Iris pigment epithelial cell (primary cell): ENCODE results near the gene NMNAT2.
A peak's percentile ranks its signal among the peaks of the same experiment; 100 is the strongest.

ENCODE experiments used
- DNase-seq: peaks from one replicate; pipeline ENCODE4 v3.0.0-alpha.2; 2011; ENCODE audit warnings: low read depth

Gene NMNAT2

DNA sequence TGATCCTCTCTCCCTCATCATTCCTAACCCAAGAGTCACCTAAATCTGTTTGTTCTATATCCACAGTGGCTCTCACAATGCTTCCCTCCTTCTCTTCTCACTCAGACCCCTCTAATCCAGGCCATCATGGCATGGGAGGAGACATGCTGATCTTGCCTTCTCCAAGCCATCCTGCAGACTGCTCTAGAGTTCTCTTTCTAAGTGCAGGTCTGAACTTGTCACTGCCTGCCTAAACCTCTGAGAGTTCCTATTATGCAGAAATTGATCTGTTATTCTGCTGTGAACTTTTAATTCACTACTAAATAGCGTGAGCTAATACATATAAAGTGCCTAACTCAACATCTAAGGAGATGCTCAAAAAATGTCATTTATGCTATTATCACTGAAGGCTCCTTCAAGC lies 205.3 kb downstream of the NMNAT2 start:
- DNase-seq: no peak

DNA sequence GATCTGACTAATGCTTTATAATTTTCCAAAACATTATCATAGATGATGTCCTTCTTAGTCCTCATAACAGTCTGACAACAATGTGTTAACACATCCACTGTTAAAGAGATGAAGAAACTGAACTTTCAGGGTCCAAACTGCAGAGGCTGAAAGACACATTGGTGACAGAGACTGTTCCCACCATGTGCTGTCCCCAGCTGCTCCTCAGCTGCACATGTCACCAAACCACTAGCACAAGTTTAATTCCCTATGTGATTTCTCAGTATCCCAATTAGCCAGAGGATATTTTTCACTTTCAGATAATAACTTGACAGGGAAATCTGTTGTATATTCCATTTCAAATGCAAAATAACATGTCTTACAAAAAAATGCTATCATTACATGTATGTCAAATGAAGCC lies 207.5 kb downstream of the NMNAT2 start:
- no peak for DNase-seq

DNA sequence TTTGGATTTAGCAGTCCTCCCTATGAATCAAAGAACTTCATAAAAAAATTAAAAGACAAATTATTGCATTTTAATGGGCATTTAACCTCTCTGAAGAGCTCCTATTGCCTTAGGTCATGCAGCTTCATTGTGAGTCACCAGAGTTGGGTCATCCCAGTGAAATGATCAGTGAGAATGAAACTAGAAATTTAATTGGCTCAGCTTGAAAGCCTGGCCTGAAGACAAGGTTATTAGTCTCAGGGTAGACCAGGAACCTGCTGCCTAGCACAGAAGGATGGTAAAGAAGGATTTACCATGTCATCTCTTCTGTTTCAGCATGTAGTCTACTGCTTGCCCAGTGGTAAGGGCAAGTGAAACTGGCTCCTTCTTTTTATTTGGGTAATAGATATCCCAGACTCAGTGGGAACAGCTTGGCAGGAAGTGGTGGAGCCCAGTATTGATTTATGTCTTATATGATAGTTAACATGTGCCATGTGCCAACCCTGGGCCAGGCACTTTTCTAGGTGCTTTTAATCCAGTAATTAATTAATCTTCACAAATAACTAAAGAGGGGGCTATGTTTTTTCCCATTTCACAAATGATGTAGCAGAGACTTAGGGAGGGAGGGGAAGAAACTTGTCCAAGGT lies 208.5 kb downstream of the NMNAT2 start:
- peak; percentile 92 for DNase-seq

DNA sequence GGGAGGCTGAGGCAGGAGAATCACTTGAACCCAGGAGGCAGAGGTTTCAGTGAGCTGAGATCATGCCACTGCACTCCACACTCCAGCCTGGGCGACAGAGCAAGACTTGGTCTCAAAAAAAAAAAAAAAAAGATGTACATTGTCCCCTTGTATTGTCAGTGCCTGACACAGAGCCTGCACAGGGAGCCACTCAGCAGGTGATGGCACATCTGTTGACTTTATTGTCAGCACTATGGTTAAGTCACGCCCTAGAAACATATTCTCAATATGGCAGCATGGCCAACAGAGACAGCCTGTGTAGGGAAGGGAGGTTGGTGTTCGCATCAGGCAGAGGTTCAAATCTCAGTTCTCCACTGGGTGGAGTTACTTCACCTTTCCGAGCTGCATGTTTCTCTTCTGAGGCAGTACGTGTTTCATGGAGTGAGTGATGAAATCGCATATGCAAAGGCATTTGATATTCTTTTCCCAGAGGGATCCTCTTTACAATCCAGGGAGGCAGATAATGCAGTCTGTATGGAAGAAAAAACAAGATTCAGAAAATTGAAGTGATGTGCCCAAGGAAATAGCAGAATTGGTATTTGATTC lies 211.6 kb downstream of the NMNAT2 start:
- DNase-seq: no peak

DNA sequence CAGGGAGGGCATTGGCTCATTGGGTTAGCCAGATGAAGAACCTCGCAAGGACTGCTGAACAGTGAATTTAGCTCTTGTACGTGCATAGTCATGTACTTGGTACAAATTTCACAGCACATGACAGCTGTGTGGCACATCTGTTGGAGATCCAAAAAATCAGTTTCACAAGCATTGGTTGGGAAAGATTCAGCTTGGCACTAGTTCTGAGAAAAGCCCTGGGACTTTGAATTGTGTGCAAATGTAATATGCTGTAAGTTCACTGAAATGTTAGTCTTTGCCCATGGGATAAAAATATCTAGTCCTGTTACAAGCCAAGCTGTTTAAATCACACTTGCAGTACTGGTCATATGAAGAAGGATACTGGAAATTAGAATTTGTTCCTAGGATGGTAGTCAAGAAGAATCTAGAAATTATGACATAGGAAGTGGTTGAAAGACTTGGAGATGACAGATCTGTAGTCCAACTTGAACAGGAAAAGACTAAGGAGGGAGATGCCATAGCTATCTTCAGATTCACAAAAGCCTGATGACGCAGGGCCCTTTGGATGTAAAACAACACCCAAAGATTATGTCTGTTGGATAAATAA lies 212.9 kb downstream of the NMNAT2 start:
- peak; percentile 67 for DNase-seq

DNA sequence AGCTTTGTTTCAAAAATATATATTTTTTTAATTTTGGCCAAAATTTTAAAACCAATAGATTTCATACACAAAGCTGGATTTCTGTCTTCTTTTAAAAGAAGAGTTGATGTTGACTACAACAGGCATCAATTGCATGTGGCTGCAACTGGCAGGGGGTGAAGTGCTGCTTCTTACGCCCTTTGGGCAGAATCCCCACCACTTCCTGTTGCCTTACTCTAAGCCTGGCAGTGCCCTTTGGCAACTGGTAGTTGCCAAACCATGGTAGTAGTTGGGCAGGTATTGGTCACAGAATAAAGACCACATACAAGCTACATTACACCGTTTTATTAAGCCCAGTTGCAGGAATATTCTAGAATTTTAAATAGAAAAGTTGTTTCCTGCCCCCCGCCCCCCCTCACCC lies 215.1 kb downstream of the NMNAT2 start:
- no peak for DNase-seq

DNA sequence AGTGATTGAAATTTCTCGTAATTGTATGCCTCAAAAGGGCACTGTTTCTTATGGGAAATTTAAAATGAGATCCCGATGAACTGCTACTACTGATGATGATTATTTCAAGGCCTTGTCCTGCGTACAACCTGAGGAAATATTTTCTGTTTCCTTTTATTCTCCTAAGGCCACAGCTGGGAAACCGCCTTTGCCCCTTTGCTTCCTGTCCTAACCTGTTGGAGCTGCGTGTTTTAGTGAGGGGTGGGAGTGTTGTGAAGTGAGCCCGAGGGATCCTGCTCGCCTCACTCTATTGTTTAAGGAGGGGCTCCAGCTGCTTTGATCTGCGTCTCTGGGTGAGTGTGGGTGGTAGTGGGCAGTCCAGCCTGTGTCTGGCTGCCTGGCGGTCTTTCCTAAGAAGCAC lies 217.7 kb downstream of the NMNAT2 start:
- no peak for DNase-seq

DNA sequence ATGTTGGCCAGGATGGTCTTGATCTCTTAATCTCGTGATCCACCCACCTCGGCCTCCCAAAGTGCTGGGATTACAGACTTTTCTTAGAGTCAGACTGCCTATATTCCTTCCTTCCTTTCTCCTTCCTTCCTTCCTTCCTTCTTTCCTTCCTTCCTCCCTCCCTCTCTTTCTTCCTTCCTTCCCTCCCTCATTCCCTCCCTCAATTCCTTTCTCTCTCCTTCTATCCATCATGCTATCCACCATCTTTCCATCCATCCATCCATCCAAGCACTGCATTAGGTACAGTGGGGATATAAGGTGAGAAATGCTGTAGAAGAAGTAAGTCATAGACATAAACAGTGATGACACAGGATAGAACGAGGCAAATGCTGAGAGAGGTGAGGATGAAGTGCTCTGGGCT lies 218.9 kb downstream of the NMNAT2 start:
- no peak for DNase-seq

DNA sequence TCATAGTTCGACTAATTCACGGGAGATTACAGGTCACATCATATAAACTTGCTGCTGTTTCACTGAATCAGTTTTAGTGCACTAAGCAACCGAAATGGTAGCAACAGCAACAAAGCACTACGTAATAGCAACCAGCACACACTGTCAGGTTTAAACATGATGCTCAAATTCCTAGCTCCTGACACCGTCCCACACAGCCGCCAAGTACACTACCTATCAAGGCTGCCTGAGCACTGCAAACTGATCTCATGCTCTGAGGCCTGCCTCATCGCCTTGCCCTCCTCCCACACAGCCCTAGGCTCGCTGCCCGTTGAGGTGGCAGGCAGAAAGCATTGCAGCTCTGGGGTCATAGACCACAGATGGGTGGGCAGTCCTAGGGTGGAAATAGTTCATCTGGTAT lies 219.7 kb downstream of the NMNAT2 start:
- peak; percentile 97 for DNase-seq
